HEK293 (cell line): ENCODE measurements around the gene YIF1B.

Source experiments
- ATF2 ChIP-seq: fragments of 450-650 bp; formaldehyde crosslinking; IDR thresholded peaks from 2 replicates; pipeline ENCODE4 v1.5.1; 2016; ENCODE audit warnings: missing biosample characterization, missing genetic modification characterization, low read depth
- CTCF ChIP-seq: fragments of 450-650 bp; formaldehyde crosslinking; IDR thresholded peaks from 2 replicates; pipeline ENCODE4 v1.5.1; 2016; ENCODE audit warnings: missing biosample characterization, missing genetic modification characterization
- GLIS1 ChIP-seq: fragments of 450-650 bp; formaldehyde crosslinking; IDR thresholded peaks from 2 replicates; pipeline ENCODE4 v1.5.1; 2016; ENCODE audit warnings: missing biosample characterization, missing genetic modification characterization
- MEIS1 ChIP-seq: sonication (generic); formaldehyde crosslinking; IDR thresholded peaks from 2 replicates; pipeline ENCODE4 v1.8.1; 2022; ENCODE audit warnings: missing genetic modification reagents, mild to moderate bottlenecking, borderline replicate concordance
- MZF1 ChIP-seq: fragments of 450-650 bp; formaldehyde crosslinking; IDR thresholded peaks from 2 replicates; pipeline ENCODE4 v1.5.1; 2017; ENCODE audit warnings: missing biosample characterization, missing genetic modification characterization, borderline replicate concordance
- YY1 ChIP-seq: fragments of 450-650 bp; formaldehyde crosslinking; IDR thresholded peaks from 2 replicates; pipeline ENCODE4 v1.5.1; 2018; ENCODE audit warnings: missing biosample characterization, missing genetic modification characterization
- ZBTB8A ChIP-seq: fragments of 450-650 bp; formaldehyde crosslinking; IDR thresholded peaks from 2 replicates; pipeline ENCODE4 v1.5.1; 2016; ENCODE audit warnings: missing biosample characterization, missing genetic modification characterization
- ZNF366 ChIP-seq: fragments of 450-650 bp; formaldehyde crosslinking; conservative IDR thresholded peaks from 2 replicates; pipeline ENCODE4 v1.5.1; 2016; ENCODE audit warnings: missing biosample characterization, missing genetic modification characterization
- ZNF404 ChIP-seq: fragments of 450-650 bp; formaldehyde crosslinking; IDR thresholded peaks from 2 replicates; pipeline ENCODE4 v1.5.1; 2017; ENCODE audit warnings: missing biosample characterization, missing genetic modification characterization
- ZNF596 ChIP-seq: fragments of 450-650 bp; IDR thresholded peaks from 2 replicates; pipeline ENCODE4 v1.5.0; 2018; ENCODE audit warnings: missing biosample characterization, mild to moderate bottlenecking, missing genetic modification characterization, moderate library complexity
- ZNF639 ChIP-seq: fragments of 450-650 bp; formaldehyde crosslinking; IDR thresholded peaks from 2 replicates; pipeline ENCODE4 v1.5.1; 2016; ENCODE audit warnings: missing biosample characterization, missing genetic modification characterization
- ZNF670 ChIP-seq: fragments of 450-650 bp; formaldehyde crosslinking; IDR thresholded peaks from 2 replicates; pipeline ENCODE4 v1.5.1; 2016; ENCODE audit warnings: missing biosample characterization, missing genetic modification characterization, low read depth
- ZNF785 ChIP-seq: fragments of 450-650 bp; formaldehyde crosslinking; IDR thresholded peaks from 2 replicates; pipeline ENCODE4 v1.5.1; 2016; ENCODE audit warnings: missing biosample characterization, missing genetic modification characterization
- ZNF837 ChIP-seq: fragments of 450-650 bp; formaldehyde crosslinking; IDR thresholded peaks from 2 replicates; pipeline ENCODE4 v1.5.1; 2016; ENCODE audit warnings: missing biosample characterization, missing genetic modification characterization

GRCh38 chr19:38317104-38317612 lies 1.4 kb upstream of the YIF1B start:
- no peak for TF ChIP-seq ZBTB8A (tag by site-specific recombination)
- TF ChIP-seq CTCF = no peak
- TF ChIP-seq ATF2 (tag by site-specific recombination) = no peak
- no peak for TF ChIP-seq ZNF639 (tag by site-specific recombination)
- TF ChIP-seq ZNF596 (tag by site-specific recombination) = no peak
- no peak for TF ChIP-seq ZNF837 (tag by site-specific recombination)
- no peak for TF ChIP-seq YY1 (tag by site-specific recombination)
- TF ChIP-seq ZNF785 (tag by site-specific recombination) = no peak
- TF ChIP-seq MEIS1 (CRISPR knock-in tag) = no peak
- no peak for TF ChIP-seq GLIS1 (tag by site-specific recombination)
- TF ChIP-seq ZNF404 (tag by site-specific recombination) = no peak
- no peak for TF ChIP-seq ZNF670 (tag by site-specific recombination)
- no peak for TF ChIP-seq MZF1
- TF ChIP-seq ZNF366 = no peak
